Esophagus squamous epithelium (tissue), 5 donors: ENCODE data around the gene CD99L2. TPM values are rescaled to one million over a fixed set of nuclear protein-coding genes. Genes with fewer than 3 reads are reported as not detected.

Experiments
- DNase-seq: peaks from one replicate; lab custom pipeline; 2025; lab: John Stamatoyannopoulos, UW
- H3K27ac ChIP-seq, 4 donors: fragments of 200-600 bp; sonication (generic); one replicate each; pipeline ENCODE4 v1.5.1; 2016 to 2019; ENCODE audit warnings: mild to moderate bottlenecking in 1 of 4
- H3K27me3 ChIP-seq, 4 donors: fragments of 200-600 bp; sonication (generic); 1 replicate in 3 of 4; 2 replicates in 1 of 4; pipeline versions ENCODE4 v1.5.1 to v1.6.0; 2017 to 2021; ENCODE audit warnings: antibody characterized with exemption in 1 of 4
- H3K36me3 ChIP-seq, 3 donors: fragments of 200-600 bp; sonication (generic); one replicate each; pipeline ENCODE4 v1.5.1; 2016 to 2019
- H3K4me1 ChIP-seq, 3 donors: fragments of 200-600 bp; sonication (generic); one replicate each; pipeline ENCODE4 v1.5.1; 2017 to 2019
- H3K4me3 ChIP-seq, 4 donors: fragments of 200-600 bp; sonication (generic); 1 replicate in 3 of 4; 2 replicates in 1 of 4; pipeline ENCODE4 v1.5.1; 2016 to 2019; ENCODE audit warnings: mild to moderate bottlenecking in 2 of 4, moderate library complexity in 1 of 4
- H3K9me3 ChIP-seq, 3 donors: fragments of 200-600 bp; sonication (generic); one replicate each; pipeline ENCODE4 v1.5.1; 2016 to 2019
- POLR2A ChIP-seq, 4 donors: fragments of 450-650 bp; IDR thresholded peaks; one replicate each; pipeline ENCODE4 v1.6.1; 2017; ENCODE audit warnings: antibody characterized with exemption in 4 of 4, mild to moderate bottlenecking in 4 of 4, moderate library complexity in 3 of 4
- WGBS, 2 donors: methylation state at CpG; one replicate each; pipeline ENCODE4 v1.1.5; 2018; 5-methylcytosine and 5-hydroxymethylcytosine counted together
- intact Hi-C: fragments of 100-400 bp; cut with DNase I; formaldehyde crosslinking; loops from one replicate; pipeline ENCODE4 v1.15.0; 2022
- total RNA-seq, 4 donors: library from RNA; depleted of rRNA; stranded (reverse); fragments of >200 nt; gene quantifications; one replicate each; pipeline ENCODE4 v1.1.0, GENCODE V29; 2016
- TF ChIP-seq, protein P1 (sequence below), 6 experiments: fragments of 450-650 bp in 4 of 6; fragments of 200-600 bp in 2 of 6; sonication (generic) in 2 of 6; IDR thresholded peaks; one replicate each; pipeline ENCODE4 v1.5.1; 2016 to 2019; ENCODE audit warnings: antibody characterized with exemption in 6 of 6, mild to moderate bottlenecking in 4 of 6, moderate library complexity in 4 of 6
- donor health status: DM: yes; HTN: yes; CAD: no.

The CD99L2 gene
- total RNA-seq, 4 donors from 2014 or later, result 3.8 to 21.9 (median 7.7) TPM

DNA sequence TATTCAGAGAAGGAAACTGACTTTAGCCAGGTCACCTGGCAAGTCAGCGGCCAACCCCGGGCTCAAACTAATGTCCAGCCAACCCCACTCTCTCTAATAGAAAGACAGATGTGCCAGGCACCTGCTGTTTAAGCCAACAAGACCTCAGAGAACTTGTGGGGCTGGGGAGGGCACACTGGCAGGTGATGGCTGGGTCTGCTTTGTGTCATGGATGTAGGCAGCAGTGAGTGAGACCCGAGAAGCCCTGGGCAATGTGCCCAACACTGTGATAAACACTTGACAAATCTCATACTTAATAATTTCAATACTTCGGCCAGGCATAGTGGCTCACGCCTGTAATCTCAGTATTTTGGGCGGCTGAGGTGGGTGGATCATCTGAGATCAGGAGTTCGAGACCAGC is 9.0 kb upstream of the CD99L2 start:
- no peak overlapping the region for H3K27ac ChIP-seq
- no peak for TF ChIP-seq POLR2A (IDR thresholded peaks at IDR 0.05)
- TF ChIP-seq, protein P1, sequence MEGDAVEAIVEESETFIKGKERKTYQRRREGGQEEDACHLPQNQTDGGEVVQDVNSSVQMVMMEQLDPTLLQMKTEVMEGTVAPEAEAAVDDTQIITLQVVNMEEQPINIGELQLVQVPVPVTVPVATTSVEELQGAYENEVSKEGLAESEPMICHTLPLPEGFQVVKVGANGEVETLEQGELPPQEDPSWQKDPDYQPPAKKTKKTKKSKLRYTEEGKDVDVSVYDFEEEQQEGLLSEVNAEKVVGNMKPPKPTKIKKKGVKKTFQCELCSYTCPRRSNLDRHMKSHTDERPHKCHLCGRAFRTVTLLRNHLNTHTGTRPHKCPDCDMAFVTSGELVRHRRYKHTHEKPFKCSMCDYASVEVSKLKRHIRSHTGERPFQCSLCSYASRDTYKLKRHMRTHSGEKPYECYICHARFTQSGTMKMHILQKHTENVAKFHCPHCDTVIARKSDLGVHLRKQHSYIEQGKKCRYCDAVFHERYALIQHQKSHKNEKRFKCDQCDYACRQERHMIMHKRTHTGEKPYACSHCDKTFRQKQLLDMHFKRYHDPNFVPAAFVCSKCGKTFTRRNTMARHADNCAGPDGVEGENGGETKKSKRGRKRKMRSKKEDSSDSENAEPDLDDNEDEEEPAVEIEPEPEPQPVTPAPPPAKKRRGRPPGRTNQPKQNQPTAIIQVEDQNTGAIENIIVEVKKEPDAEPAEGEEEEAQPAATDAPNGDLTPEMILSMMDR (IDR thresholded peaks at IDR 0.05), result no peak
- WGBS, 2 donors, result 85 to 100% methylated on average over 2 to 7 of the region's 7 CpGs
- intact Hi-C loops, result no loop called here
- H3K9me3 ChIP-seq, result no peaks in the 10 kb centered on the region
- no peaks in the 10 kb centered on the region for H3K27me3 ChIP-seq
- DNase-seq, result no peak
- H3K36me3 ChIP-seq, result no peaks in the 10 kb centered on the region
- H3K4me1 ChIP-seq, result no peaks in the 10 kb centered on the region
- H3K4me3 ChIP-seq, result no peak overlapping the region

DNA sequence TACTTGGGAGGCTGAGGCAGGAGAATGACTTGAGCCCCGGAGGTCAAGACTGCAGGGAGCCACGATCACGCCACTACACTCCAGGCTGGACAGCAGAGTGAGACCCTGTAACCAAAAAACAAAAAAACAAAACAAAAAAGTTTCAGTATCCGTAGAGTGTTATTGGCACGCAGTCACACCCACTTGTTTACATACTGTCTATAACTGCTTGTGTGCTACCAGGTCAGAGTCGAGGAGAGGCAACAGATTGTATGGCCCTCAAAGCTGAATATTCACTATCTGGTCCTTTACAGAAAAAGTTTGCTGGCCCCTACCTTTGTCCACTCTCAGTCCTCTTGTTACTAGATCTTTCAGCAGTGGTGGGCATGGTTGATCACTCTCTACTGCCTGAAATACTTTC is 8.2 kb upstream of the CD99L2 start:
- H3K9me3 ChIP-seq, result no peaks in the 10 kb centered on the region
- 80 to 91% methylated on average over 6 of the region's 6 CpGs for WGBS, 2 donors
- H3K4me1 ChIP-seq, result no peaks in the 10 kb centered on the region
- no peak for DNase-seq
- H3K27me3 ChIP-seq, result no peaks in the 10 kb centered on the region
- intact Hi-C loops, result no loop called here
- H3K36me3 ChIP-seq, result no peaks in the 10 kb centered on the region
- H3K4me3 ChIP-seq, result no peak overlapping the region
- no peak for TF ChIP-seq POLR2A (IDR thresholded peaks at IDR 0.05)
- TF ChIP-seq, protein P1 (IDR thresholded peaks at IDR 0.05), result no peak
- no peak overlapping the region for H3K27ac ChIP-seq

DNA sequence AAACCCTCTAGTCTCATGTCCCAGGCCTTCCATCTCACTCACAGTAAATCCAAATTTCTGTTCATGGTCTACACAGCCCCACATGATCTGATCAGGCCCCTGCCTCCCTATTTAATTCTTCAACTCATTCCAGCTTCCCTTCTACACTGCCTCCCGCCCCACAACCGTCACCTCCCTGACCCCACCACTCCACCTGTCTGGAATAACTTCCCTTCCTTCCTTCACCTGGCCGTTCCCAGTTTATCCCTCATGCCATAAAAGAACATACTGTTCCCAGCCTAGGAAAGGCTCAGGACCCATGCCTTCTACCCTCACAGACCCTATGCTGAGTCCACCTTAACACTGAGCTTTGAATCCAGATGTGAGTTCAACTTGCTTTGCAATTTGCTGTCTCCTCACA is 6.8 kb upstream of the CD99L2 start:
- Histone ChIP-seq H3K27ac (no peak overlapping the region), H3K4me1 (no peaks in the 10 kb centered on the region), H3K36me3 (no peaks in the 10 kb centered on the region), H3K27me3 (no peaks in the 10 kb centered on the region), H3K4me3 (no peak overlapping the region), H3K9me3 (no peaks in the 10 kb centered on the region)
- TF ChIP-seq, protein P1 (IDR thresholded peaks at IDR 0.05), result no peak
- 79 to 89% methylated on average over 3 of the region's 3 CpGs for WGBS, 2 donors
- intact Hi-C loops, result no loop called here
- DNase-seq, result no peak

DNA sequence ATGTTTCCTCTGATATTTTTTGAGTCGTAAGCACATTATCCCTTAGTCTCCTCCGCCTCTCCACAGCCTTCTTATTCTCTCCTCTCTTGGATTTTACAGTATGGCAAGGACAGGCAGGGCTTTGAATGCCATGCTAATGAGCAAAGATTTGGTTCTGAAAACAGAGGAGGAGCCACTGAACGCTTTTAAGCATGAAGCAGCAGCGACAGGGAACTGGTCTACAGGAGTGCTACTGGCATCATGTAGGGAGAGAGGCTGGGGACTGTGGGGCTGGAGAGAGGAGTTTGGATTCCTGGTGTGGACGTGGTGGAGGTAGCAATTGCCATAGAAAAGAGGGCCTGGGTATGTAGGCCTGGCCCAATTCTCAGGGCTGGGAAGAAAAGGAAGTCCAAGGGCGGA is 4.6 kb upstream of the CD99L2 start:
- DNase-seq, result no peak
- intact Hi-C loops, result no loop called here
- Histone ChIP-seq H3K36me3 (no peaks in the 10 kb centered on the region), H3K27me3 (no peaks in the 10 kb centered on the region), H3K27ac (no peak overlapping the region), H3K4me1 (no peaks in the 10 kb centered on the region), H3K4me3 (no peak overlapping the region), H3K9me3 (no peaks in the 10 kb centered on the region)
- 65 to 74% methylated on average over 3 to 6 of the region's 6 CpGs for WGBS, 2 donors
- TF ChIP-seq, protein P1 (IDR thresholded peaks at IDR 0.05), result no peak
- no peak for TF ChIP-seq POLR2A (IDR thresholded peaks at IDR 0.05)

DNA sequence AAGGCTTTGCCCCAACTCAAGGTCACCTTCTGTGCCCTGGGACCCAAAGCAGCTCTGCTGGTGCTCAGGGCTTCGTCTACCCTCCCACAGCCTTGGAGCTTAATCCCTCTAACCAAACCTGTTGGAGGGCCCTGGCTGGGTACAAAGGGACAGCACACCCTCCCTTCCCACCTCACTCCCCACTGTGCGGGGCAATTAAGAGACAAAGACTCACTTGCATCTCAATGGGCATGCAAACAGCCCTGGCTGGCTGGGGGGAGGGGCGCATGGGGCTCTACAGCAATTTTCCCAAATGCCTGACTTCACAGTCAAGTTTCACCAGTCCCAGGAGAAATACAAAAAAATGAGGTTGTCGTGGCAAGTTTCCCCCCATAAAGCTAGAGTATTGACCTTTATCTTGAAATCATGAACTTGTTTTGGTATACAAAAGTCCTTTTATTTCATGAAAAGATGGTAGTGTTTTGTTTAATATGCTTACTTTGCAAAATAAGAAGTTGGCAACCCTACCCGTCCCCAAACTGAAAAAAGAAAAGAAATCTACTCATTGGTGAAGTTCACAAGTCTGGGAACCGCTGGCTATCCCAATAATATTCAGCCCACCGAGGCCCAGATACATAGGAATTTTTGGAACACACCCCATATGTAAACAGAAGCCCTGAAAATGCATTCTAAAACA is 4.1 kb upstream of the CD99L2 start:
- no peak for TF ChIP-seq POLR2A (IDR thresholded peaks at IDR 0.05)
- TF ChIP-seq, protein P1 (IDR thresholded peaks at IDR 0.05), result no peak
- 30 to 48% methylated on average over 4 to 5 of the region's 7 CpGs for WGBS, 2 donors
- no peaks in the 10 kb centered on the region for H3K27me3 ChIP-seq
- H3K9me3 ChIP-seq, result no peaks in the 10 kb centered on the region
- no peak overlapping the region for H3K27ac ChIP-seq
- intact Hi-C loops, result no loop called here
- peaks cover 0 to 3% (median 0%) of the 10 kb centered on the region in 3 donors for H3K4me1 ChIP-seq
- H3K36me3 ChIP-seq, result no peaks in the 10 kb centered on the region
- no peak for DNase-seq
- H3K4me3 ChIP-seq, result no peak overlapping the region
